GM21737 (cell line): Measurements from ENCODE around the gene CDH20.

Experiments used
- ATAC-seq: cut with Tn5 transposase; IDR thresholded peaks from one replicate; pipeline ENCODE4 v1.9.1; 2021; ENCODE audit warnings: mild to moderate bottlenecking, moderate library complexity; ENCODE audit not compliant: unreplicated experiment

CDH20 gene

GRCh38 chr18:61528961-61529360, 195.7 kb downstream of the CDH20 start:
- no peak for ATAC-seq

GRCh38 chr18:61530681-61531080, 197.5 kb downstream of the CDH20 start:
- no peak for ATAC-seq

- no peak for ATAC-seq
Observed at GRCh38 chr18:61531182-61531581, 198.0 kb downstream of the CDH20 start.

GRCh38 chr18:61531891-61532290, 198.7 kb downstream of the CDH20 start:
- ATAC-seq = no peak

- no peak for ATAC-seq
Observed at GRCh38 chr18:61535401-61535800, 202.2 kb downstream of the CDH20 start.

- no peak for ATAC-seq
Observed at GRCh38 chr18:61541673-61542072, 208.4 kb downstream of the CDH20 start.

- ATAC-seq = no peak
Observed at GRCh38 chr18:61542596-61542995, 209.4 kb downstream of the CDH20 start.

- ATAC-seq = no peak
Observed at GRCh38 chr18:61543518-61543917, 210.3 kb downstream of the CDH20 start.

- no peak for ATAC-seq
Observed at GRCh38 chr18:61544178-61544577, 210.9 kb downstream of the CDH20 start.

GRCh38 chr18:61545281-61546245, 212.3 kb downstream of the CDH20 start:
- ATAC-seq = no peak

- no peak for ATAC-seq
Observed at GRCh38 chr18:61546590-61546989, 213.4 kb downstream of the CDH20 start.

- no peak for ATAC-seq
Observed at GRCh38 chr18:61549416-61549815, 216.2 kb downstream of the CDH20 start.

- no peak for ATAC-seq
Observed at GRCh38 chr18:61549889-61550288, 216.7 kb downstream of the CDH20 start.

GRCh38 chr18:61551586-61551985, 218.4 kb downstream of the CDH20 start:
- no peak for ATAC-seq

GRCh38 chr18:61553045-61553659, 219.9 kb downstream of the CDH20 start:
- no peak for ATAC-seq

- no peak for ATAC-seq
Observed at GRCh38 chr18:61554117-61554776, 221.0 kb downstream of the CDH20 start.

GRCh38 chr18:61554946-61555361, 221.7 kb downstream of the CDH20 start:
- no peak for ATAC-seq

- ATAC-seq = no peak
Observed at GRCh38 chr18:61556316-61556715, 223.1 kb downstream of the CDH20 start.

GRCh38 chr18:61556862-61557261, 223.6 kb downstream of the CDH20 start:
- no peak for ATAC-seq

- ATAC-seq = no peak
Observed at GRCh38 chr18:61569176-61569892, 236.1 kb downstream of the CDH20 start.

GRCh38 chr18:61570070-61570469, 236.8 kb downstream of the CDH20 start:
- ATAC-seq = no peak
